Measurements from ENCODE around the gene MGLL. TPM values are rescaled to one million over a fixed set of nuclear protein-coding genes. Genes with fewer than 3 reads are reported as not detected.

The MGLL gene
- total and polyA plus RNA-seq, 2 donors = 23.4 to 83.0 TPM

GRCh38 chr3:127848131-127849129 is 26.1 kb upstream of the MGLL start:
- Histone ChIP-seq H3K4me1 (ENCODE audit: insufficient read depth) (no peaks in the 10 kb centered on the region), H3K27ac (ENCODE audit: low read depth) (no peak overlapping the region), H3K4me3 (ENCODE audit: low read depth, low read length) (no peak overlapping the region), H3K36me3 (ENCODE audit: insufficient read depth) (no peaks in the 10 kb centered on the region)
- no peak for DNase-seq (ENCODE audit: extremely low spot score)
- WGBS = 46% methylated on average over 9 of the region's 9 CpGs

DNA sequence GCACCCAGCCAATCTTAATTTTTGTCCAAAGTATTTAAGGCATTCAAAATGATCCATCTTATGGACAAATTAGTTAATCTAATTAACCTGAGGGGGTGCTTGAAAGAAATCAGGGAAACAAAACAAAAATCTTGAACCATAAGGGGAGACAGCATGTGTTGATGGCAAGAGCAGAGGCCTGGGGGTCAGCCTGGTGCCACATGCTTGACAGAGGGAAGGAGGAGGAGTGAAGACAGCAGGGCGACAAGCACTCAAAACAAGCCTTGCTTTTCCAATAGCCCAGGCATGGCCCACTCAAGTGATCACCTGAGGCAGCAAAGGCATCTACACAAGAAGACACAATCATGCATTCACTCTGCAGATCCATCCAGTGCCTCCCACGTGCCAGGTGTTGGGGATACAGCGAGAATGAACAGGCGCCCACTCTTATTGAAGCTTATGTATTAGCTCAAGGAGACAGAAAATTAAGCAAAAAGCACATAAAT is 25.0 kb upstream of the MGLL start:
- Histone ChIP-seq H3K27ac (ENCODE audit: low read depth) (no peak overlapping the region), H3K36me3 (ENCODE audit: insufficient read depth) (no peaks in the 10 kb centered on the region), H3K4me3 (ENCODE audit: low read depth, low read length) (no peak overlapping the region), H3K4me1 (ENCODE audit: insufficient read depth) (no peaks in the 10 kb centered on the region)
- WGBS = 94% methylated on average over 4 of the region's 4 CpGs
- DNase-seq (ENCODE audit: extremely low spot score) = no peak

DNA sequence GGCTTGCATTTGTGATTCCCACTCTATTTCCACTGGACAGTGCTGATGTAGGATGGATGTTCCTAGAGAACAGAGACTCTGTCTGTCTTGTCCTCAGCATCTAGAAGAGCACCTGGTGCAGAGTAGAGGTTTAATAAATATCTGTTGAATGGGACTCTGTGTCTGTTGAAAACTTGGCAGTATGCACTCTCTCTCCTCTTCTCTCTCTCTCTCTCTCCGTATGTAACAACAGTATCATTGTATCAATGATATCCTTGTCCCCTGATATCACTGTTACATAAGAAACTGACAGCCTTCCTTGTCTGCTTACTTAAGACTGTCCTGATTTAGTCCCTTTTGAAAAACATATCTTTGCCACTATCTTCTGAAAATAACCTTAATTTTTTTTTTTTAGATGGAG is 24.3 kb upstream of the MGLL start:
- 83% methylated on average over 1 of the region's 1 CpG for WGBS
- H3K4me3 ChIP-seq (ENCODE audit: low read depth, low read length) = no peak overlapping the region
- no peaks in the 10 kb centered on the region for H3K4me1 ChIP-seq (ENCODE audit: insufficient read depth)
- no peak overlapping the region for H3K27ac ChIP-seq (ENCODE audit: low read depth)
- no peaks in the 10 kb centered on the region for H3K36me3 ChIP-seq (ENCODE audit: insufficient read depth)
- DNase-seq (ENCODE audit: extremely low spot score) = no peak

GRCh38 chr3:127844326-127844942 is 22.1 kb upstream of the MGLL start:
- H3K27ac ChIP-seq (ENCODE audit: low read depth) = no peak overlapping the region
- no peak for DNase-seq (ENCODE audit: extremely low spot score)
- 87% methylated on average over 6 of the region's 6 CpGs for WGBS
- H3K4me1 ChIP-seq (ENCODE audit: insufficient read depth) = no peaks in the 10 kb centered on the region
- no peaks in the 10 kb centered on the region for H3K36me3 ChIP-seq (ENCODE audit: insufficient read depth)
- H3K4me3 ChIP-seq (ENCODE audit: low read depth, low read length) = no peak overlapping the region

GRCh38 chr3:127840671-127841070 is 18.4 kb upstream of the MGLL start:
- 84% methylated on average over 8 of the region's 8 CpGs for WGBS
- Histone ChIP-seq H3K4me1 (ENCODE audit: insufficient read depth) (no peaks in the 10 kb centered on the region), H3K36me3 (ENCODE audit: insufficient read depth) (no peaks in the 10 kb centered on the region), H3K27ac (ENCODE audit: low read depth) (no peak overlapping the region), H3K4me3 (ENCODE audit: low read depth, low read length) (no peak overlapping the region)
- DNase-seq (ENCODE audit: extremely low spot score) = no peak

DNA sequence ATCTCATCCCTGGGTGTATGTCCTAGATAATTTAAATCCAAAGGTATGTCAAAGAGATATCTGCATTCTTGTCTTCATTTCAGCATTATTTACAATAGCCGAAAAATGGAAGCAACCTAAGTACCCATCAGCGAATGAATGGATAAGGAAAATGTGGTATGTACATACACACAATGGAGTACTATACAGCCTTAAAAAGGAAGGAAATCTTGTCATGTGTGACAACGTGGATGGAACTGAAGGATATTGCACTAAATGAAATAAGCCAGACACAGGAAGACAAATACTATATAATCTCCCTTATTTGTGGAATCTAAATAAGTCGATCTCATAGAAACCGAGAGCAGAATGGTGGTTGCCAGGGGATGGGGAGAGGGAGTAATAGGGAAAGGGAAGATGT is 16.8 kb upstream of the MGLL start:
- Histone ChIP-seq H3K27ac (ENCODE audit: low read depth) (no peak overlapping the region), H3K36me3 (ENCODE audit: insufficient read depth) (no peaks in the 10 kb centered on the region), H3K4me1 (ENCODE audit: insufficient read depth) (no peaks in the 10 kb centered on the region), H3K4me3 (ENCODE audit: low read depth, low read length) (no peak overlapping the region)
- WGBS = 88% methylated on average over 5 of the region's 5 CpGs
- no peak for DNase-seq (ENCODE audit: extremely low spot score)

GRCh38 chr3:127835993-127836882 is 13.9 kb upstream of the MGLL start:
- DNase-seq (ENCODE audit: extremely low spot score) = no peak
- Histone ChIP-seq H3K4me3 (ENCODE audit: low read depth, low read length) (no peak overlapping the region), H3K27ac (ENCODE audit: low read depth) (no peak overlapping the region), H3K36me3 (ENCODE audit: insufficient read depth) (no peaks in the 10 kb centered on the region), H3K4me1 (ENCODE audit: insufficient read depth) (no peaks in the 10 kb centered on the region)
- 89% methylated on average over 8 of the region's 8 CpGs for WGBS

DNA sequence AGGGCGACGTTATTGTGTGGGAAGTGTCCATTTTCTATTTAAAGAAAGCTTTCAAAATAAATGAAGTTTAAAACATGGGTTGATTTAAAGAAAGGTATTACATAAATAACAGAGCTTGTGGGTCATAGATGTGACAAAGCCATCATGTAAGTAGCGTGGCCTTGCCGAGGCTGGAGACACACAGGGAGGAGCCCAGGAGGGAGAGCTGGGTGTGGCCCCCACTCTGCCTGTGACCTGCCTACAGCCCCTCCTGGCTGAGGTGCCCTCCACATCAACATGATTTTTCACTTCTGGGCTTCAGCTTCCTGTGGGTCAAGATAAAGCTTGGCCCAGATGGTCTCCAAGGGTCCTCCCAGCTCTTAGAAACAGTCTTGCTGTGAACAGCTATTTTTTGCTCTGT is 12.5 kb upstream of the MGLL start:
- H3K36me3 ChIP-seq (ENCODE audit: insufficient read depth) = no peaks in the 10 kb centered on the region
- no peak overlapping the region for H3K4me3 ChIP-seq (ENCODE audit: low read depth, low read length)
- H3K4me1 ChIP-seq (ENCODE audit: insufficient read depth) = no peaks in the 10 kb centered on the region
- no peak overlapping the region for H3K27ac ChIP-seq (ENCODE audit: low read depth)
- WGBS = 90% methylated on average over 4 of the region's 4 CpGs
- DNase-seq (ENCODE audit: extremely low spot score) = no peak

DNA sequence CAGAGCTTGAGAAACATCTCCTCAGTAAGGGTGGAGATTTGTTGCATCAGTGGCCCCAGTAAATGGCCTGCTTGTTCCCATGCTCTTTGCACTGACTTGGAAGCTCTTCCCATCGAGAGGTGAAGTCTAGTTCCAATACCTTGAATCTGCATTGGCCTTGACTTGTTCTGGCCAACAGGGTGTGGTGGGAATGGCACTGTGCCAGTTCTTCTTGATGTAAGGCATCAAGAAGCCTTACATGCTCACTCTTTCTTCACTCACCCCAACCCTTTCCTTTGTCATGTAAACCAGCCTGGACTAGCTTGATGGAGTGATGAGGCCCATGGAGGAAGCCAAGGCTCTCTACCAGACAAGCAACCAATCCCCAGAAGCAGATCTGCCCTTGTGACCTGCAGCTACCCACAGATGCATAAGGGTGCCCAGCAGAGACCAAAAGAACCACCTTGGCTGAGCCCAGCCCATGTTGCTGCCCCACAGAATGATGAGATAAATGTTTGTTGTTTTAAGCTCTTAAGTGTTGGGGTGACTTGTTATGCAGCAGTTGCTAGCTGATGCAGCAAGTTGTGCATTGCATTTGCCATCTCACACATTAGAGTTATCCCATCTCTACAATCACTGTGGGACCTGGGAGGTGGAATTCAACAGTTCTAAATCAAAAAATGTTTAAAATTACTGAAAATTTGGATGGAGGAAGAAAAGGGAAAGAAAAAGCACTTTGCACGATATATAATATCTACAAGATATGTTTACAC is 11.1 kb upstream of the MGLL start:
- no peak overlapping the region for H3K4me3 ChIP-seq (ENCODE audit: low read depth, low read length)
- 92% methylated on average over 2 of the region's 2 CpGs for WGBS
- no peaks in the 10 kb centered on the region for H3K36me3 ChIP-seq (ENCODE audit: insufficient read depth)
- DNase-seq (ENCODE audit: extremely low spot score) = no peak
- H3K4me1 ChIP-seq (ENCODE audit: insufficient read depth) = no peaks in the 10 kb centered on the region
- H3K27ac ChIP-seq (ENCODE audit: low read depth) = no peak overlapping the region

DNA sequence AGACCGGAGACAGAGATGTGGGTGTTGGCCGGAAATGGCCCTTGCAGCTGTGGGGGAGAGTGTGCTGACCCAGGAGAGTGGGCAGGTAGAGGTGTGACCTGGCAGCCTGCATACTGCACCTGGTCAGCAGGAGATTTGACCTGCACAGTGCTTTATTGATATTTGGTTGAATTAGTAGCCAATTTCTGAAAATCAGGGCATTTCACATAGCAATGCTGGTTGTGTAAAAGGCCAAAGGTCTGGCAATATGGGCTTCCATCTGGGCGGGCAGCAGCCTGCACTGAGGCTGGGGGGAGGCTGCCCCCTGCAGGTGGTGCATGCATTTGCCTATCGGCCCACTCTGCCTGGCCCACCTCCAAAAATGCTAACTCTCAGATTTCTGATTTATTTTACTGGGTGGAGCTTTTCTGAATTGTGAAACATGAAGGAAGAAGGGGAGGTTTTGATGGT is 9.4 kb upstream of the MGLL start:
- DNase-seq (ENCODE audit: extremely low spot score) = no peak
- no peak overlapping the region for H3K4me3 ChIP-seq (ENCODE audit: low read depth, low read length)
- H3K4me1 ChIP-seq (ENCODE audit: insufficient read depth) = no peaks in the 10 kb centered on the region
- no peaks in the 10 kb centered on the region for H3K36me3 ChIP-seq (ENCODE audit: insufficient read depth)
- WGBS = 56% methylated on average over 4 of the region's 4 CpGs
- no peak overlapping the region for H3K27ac ChIP-seq (ENCODE audit: low read depth)

- Histone ChIP-seq H3K4me1 (ENCODE audit: insufficient read depth) (no peaks in the 10 kb centered on the region), H3K27ac (ENCODE audit: low read depth) (no peak overlapping the region), H3K36me3 (ENCODE audit: insufficient read depth) (no peaks in the 10 kb centered on the region), H3K4me3 (ENCODE audit: low read depth, low read length) (no peak overlapping the region)
- WGBS = 85% methylated on average over 1 of the region's 1 CpG
- DNase-seq (ENCODE audit: extremely low spot score) = no peak
Observed at GRCh38 chr3:127829537-127829936, 7.2 kb upstream of the MGLL start.

GRCh38 chr3:127827808-127828207 is 5.5 kb upstream of the MGLL start:
- H3K4me3 ChIP-seq (ENCODE audit: low read depth, low read length) = no peak overlapping the region
- H3K4me1 ChIP-seq (ENCODE audit: insufficient read depth) = no peaks in the 10 kb centered on the region
- WGBS = 94% methylated on average over 2 of the region's 2 CpGs
- no peak for DNase-seq (ENCODE audit: extremely low spot score)
- H3K27ac ChIP-seq (ENCODE audit: low read depth) = no peak overlapping the region
- no peaks in the 10 kb centered on the region for H3K36me3 ChIP-seq (ENCODE audit: insufficient read depth)

- DNase-seq (ENCODE audit: extremely low spot score) = no peak
- H3K4me3 ChIP-seq (ENCODE audit: low read depth, low read length) = no peak overlapping the region
- no peaks in the 10 kb centered on the region for H3K36me3 ChIP-seq (ENCODE audit: insufficient read depth)
- 81% methylated on average over 3 of the region's 3 CpGs for WGBS
- H3K27ac ChIP-seq (ENCODE audit: low read depth) = no peak overlapping the region
- H3K4me1 ChIP-seq (ENCODE audit: insufficient read depth) = no peaks in the 10 kb centered on the region
Observed at GRCh38 chr3:127825756-127826155, 3.4 kb upstream of the MGLL start.

Measured in urinary bladder (tissue), 4 donors.